A549 (cell line): Measurements from ENCODE around the gene MTARC1. TPM values are rescaled to one million over a fixed set of nuclear protein-coding genes. Genes with fewer than 3 reads are reported as not detected.

Experiments used
- ATAC-seq, 2 experiments: fragments of 200-7000 bp in 1 of 2; fragments of >200 bp in 1 of 2; cut with Nextera tagmentation in 1 of 2; cut with Tn5 transposase in 1 of 2; 3 replicates each; pipeline versions ENCODE4 v1.8.0 to v1.9.1; 2018 to 2020; ENCODE audit warnings: mild to moderate bottlenecking in 1 of 2, moderate library complexity in 1 of 2
- CTCF ChIA-PET: fragments of 300-600 bp; sonication (Branson Sonifier 250); formaldehyde crosslinking; extraction: SDS; loops from one replicate; lab custom pipeline; 2021; ENCODE audit warnings: antibody characterized with exemption, inconsistent platforms; lab: Yijun Ruan, JAX
- POLR2A ChIA-PET: fragments of 350-600 bp; formaldehyde crosslinking; extraction: SDS; loops from one replicate; lab custom pipeline; 2021; ENCODE audit warnings: antibody characterized with exemption, inconsistent platforms; lab: Yijun Ruan, JAX
- DNase-seq, 2 experiments: peaks; one replicate each; pipeline versions ENCODE4 v3.0.0 to v3.0.0-alpha.2; 2011 to 2016; ENCODE audit warnings: low read depth in 1 of 2, low spot score in 1 of 2
- FAIRE-seq: peaks from 2 replicates; lab custom pipeline; 2011; peaks lifted over from hg19 to GRCh38; lab: Jason Lieb, UNC
- H3K27ac ChIP-seq, 2 experiments: fragments of >200 bp; sonication (Bioruptor Twin); formaldehyde crosslinking; 3 replicates each; pipeline ENCODE4 v1.5.1; 2016 to 2017
- H3K4me1 ChIP-seq: fragments of >200 bp; sonication (Bioruptor Twin); formaldehyde crosslinking; 3 replicates; pipeline ENCODE4 v1.6.1; 2016
- H3K4me2 ChIP-seq: fragments of >200 bp; sonication (Bioruptor Twin); formaldehyde crosslinking; 3 replicates; pipeline ENCODE4 v1.6.1; 2016
- H3K4me3 ChIP-seq: fragments of >200 bp; sonication (Bioruptor Twin); formaldehyde crosslinking; 3 replicates; pipeline ENCODE4 v1.5.1; 2016
- H3K9me3 ChIP-seq: fragments of >200 bp; sonication (Bioruptor Twin); formaldehyde crosslinking; 3 replicates; pipeline ENCODE4 v1.6.1; 2016
- ATOH8 ChIP-seq: fragments of 250-450 bp; sonication (Bioruptor Pico); IDR thresholded peaks from 2 replicates; pipeline ENCODE4 v1.5.0; 2020; ENCODE audit warnings: low read depth, mild to moderate bottlenecking, moderate library complexity
- BHLHE40 ChIP-seq: IDR thresholded peaks from 2 replicates; pipeline ENCODE4 v1.6.1; 2012; ENCODE audit warnings: low read depth, low read length, inconsistent platforms
- CEBPB ChIP-seq, 2 experiments: fragments of >200 bp in 1 of 2; sonication (Bioruptor Twin) in 1 of 2; formaldehyde crosslinking in 1 of 2; IDR thresholded peaks; 2 replicates each; pipeline ENCODE4 v1.6.1; 2012 to 2016
- CHD2 ChIP-seq: fragments of 150-350 bp; IDR thresholded peaks from 2 replicates; pipeline ENCODE4 v1.6.1; 2014; ENCODE audit warnings: low read length; ENCODE audit not compliant: partially characterized antibody
- CHD4 ChIP-seq: fragments of 200-600 bp; sonication (generic); IDR thresholded peaks from 2 replicates; pipeline ENCODE4 v1.6.1; 2016; ENCODE audit warnings: antibody characterized with exemption, mild to moderate bottlenecking, borderline replicate concordance
- EHMT2 ChIP-seq: fragments of 200-600 bp; sonication (generic); IDR thresholded peaks from 2 replicates; pipeline ENCODE4 v1.6.1; 2016; ENCODE audit warnings: antibody characterized with exemption, low read depth, mild to moderate bottlenecking, moderate library complexity
- EP300 ChIP-seq, 2 experiments: fragments of >200 bp; sonication (Bioruptor Twin); formaldehyde crosslinking; IDR thresholded peaks; 2 replicates in 1 of 2; 3 replicates in 1 of 2; pipeline ENCODE4 v1.6.1; 2016 to 2017
- HES2 ChIP-seq: fragments of >200 bp; sonication (Bioruptor Twin); formaldehyde crosslinking; IDR thresholded peaks from 2 replicates; pipeline ENCODE4 v1.6.1; 2016
- HOXB13 ChIP-seq: fragments of 250-450 bp; sonication (Bioruptor Pico); IDR thresholded peaks from 2 replicates; pipeline ENCODE4 v1.5.0; 2020; ENCODE audit warnings: low read depth, mild to moderate bottlenecking, moderate library complexity
- JUN ChIP-seq, 2 experiments: fragments of >200 bp; sonication (Bioruptor Twin); formaldehyde crosslinking; IDR thresholded peaks; 2 replicates in 1 of 2; 3 replicates in 1 of 2; pipeline ENCODE4 v1.6.1; 2016 to 2017
- KDM5A ChIP-seq: fragments of 200-600 bp; sonication (generic); IDR thresholded peaks from 2 replicates; pipeline ENCODE4 v1.6.1; 2016; ENCODE audit warnings: antibody characterized with exemption, mild to moderate bottlenecking
- MAFK ChIP-seq: fragments of 450-650 bp; IDR thresholded peaks from 2 replicates; pipeline ENCODE4 v1.6.1; 2014; ENCODE audit not compliant: partially characterized antibody
- MAX ChIP-seq: IDR thresholded peaks from 2 replicates; pipeline ENCODE4 v1.6.1; 2012
- MAZ ChIP-seq: fragments of 150-350 bp; IDR thresholded peaks from 2 replicates; pipeline ENCODE4 v1.6.1; 2014; ENCODE audit warnings: antibody characterized with exemption, low read depth, low read length, borderline replicate concordance
- NFE2L2 ChIP-seq: fragments of 150-350 bp; conservative IDR thresholded peaks from 2 replicates; pipeline ENCODE4 v1.6.1; 2014; ENCODE audit warnings: low read length
- PHF8 ChIP-seq: fragments of 200-600 bp; sonication (generic); IDR thresholded peaks from 2 replicates; pipeline ENCODE4 v1.6.1; 2016; ENCODE audit warnings: low read depth, mild to moderate bottlenecking, antibody characterized with exemption, moderate library complexity, borderline replicate concordance
- POLR2A ChIP-seq: IDR thresholded peaks from 2 replicates; pipeline ENCODE4 v1.6.1; 2012; ENCODE audit warnings: mild to moderate bottlenecking, low read length
- RFX5 ChIP-seq: fragments of 450-650 bp; IDR thresholded peaks from 2 replicates; pipeline ENCODE4 v1.7.1; 2014; ENCODE audit warnings: antibody characterized with exemption, mild to moderate bottlenecking, moderate library complexity
- SMC3 ChIP-seq: fragments of >200 bp; sonication (Bioruptor Twin); formaldehyde crosslinking; IDR thresholded peaks from 3 replicates; pipeline ENCODE4 v1.6.1; 2018; ENCODE audit warnings: inconsistent platforms
- SREBF2 ChIP-seq: fragments of 450-650 bp; IDR thresholded peaks from 2 replicates; pipeline ENCODE4 v1.6.1; 2014; ENCODE audit warnings: mild to moderate bottlenecking, moderate library complexity
- TP53 ChIP-seq: fragments of 250-450 bp; sonication (Bioruptor Pico); IDR thresholded peaks from 2 replicates; pipeline ENCODE4 v1.5.0; 2021; ENCODE audit warnings: mild to moderate bottlenecking, moderate library complexity
- ZNF302 ChIP-seq: fragments of 250-450 bp; sonication (Bioruptor Pico); IDR thresholded peaks from 2 replicates; pipeline ENCODE4 v1.9.0; 2021; ENCODE audit warnings: inconsistent platforms, mild to moderate bottlenecking, moderate library complexity
- ZSCAN20 ChIP-seq: fragments of 250-450 bp; sonication (Bioruptor Pico); IDR thresholded peaks from 2 replicates; pipeline ENCODE4 v1.8.0; 2022; ENCODE audit warnings: mild to moderate bottlenecking, moderate library complexity
- WGBS: methylation state at CpG from one replicate; pipeline ENCODE4 v1.1.6; 2017; ENCODE audit errors: missing lambda C conversion rate; 5-methylcytosine and 5-hydroxymethylcytosine counted together
- polyA plus RNA-seq, 4 experiments: library from polyadenylated mRNA; depleted of rRNA in 3 of 4; stranded (reverse); fragments of >200 nt; fragmentation: RNase III in 1 of 4; extraction: RNeasy Plus Mini Kit Qiagen cat#74134 plus additional on column Dnase treatment in 1 of 4; gene quantifications; 2 replicates in 3 of 4; 3 replicates in 1 of 4; pipeline ENCODE4 v1.2.3, GENCODE V29; 2011 to 2017

Gene MTARC1
- polyA plus RNA-seq, 2 of the 4 experiments (the other 2 are of a cell fraction), result 9.5 to 10.1 TPM

- no peak for TF ChIP-seq HOXB13 (CRISPR knock-in tag)
- TF ChIP-seq SMC3, result no peak
- TF ChIP-seq TP53 (CRISPR knock-in tag), result no peak
- no peak for TF ChIP-seq ZSCAN20 (CRISPR knock-in tag)
- TF ChIP-seq ATOH8, result no peak
- TF ChIP-seq MAX, result no peak
- no peak for TF ChIP-seq MAZ
- TF ChIP-seq NFE2L2, result no peak
- no peak for TF ChIP-seq SREBF2
- no peak for TF ChIP-seq POLR2A
- TF ChIP-seq CHD4, result no peak
- no peak for TF ChIP-seq EHMT2
- no peak for TF ChIP-seq MAFK
- TF ChIP-seq CEBPB (IDR thresholded peaks at IDR 0.05), result no peak
- no peak for TF ChIP-seq RFX5
- no peak for TF ChIP-seq BHLHE40
- Histone ChIP-seq H3K9me3 (no peaks in the 10 kb centered on the region), H3K27ac (no peak overlapping the region), H3K4me3 (no peak overlapping the region), H3K4me2 (no peak overlapping the region), H3K4me1 (no peaks in the 10 kb centered on the region)
- FAIRE-seq, result no peak
- ChIA-PET POLR2A (no interaction called here), CTCF (interaction anchor here (0.7 kb wide), 1 partner anchor 9 kb away, joined by 6 read pairs; no protein-coding TSS in a partner anchor)
- 71% methylated on average over 8 of the region's 8 CpGs for WGBS
- no peak for ATAC-seq
- no peak for DNase-seq
Observed at GRCh38 chr1:220767312-220768125, 19.2 kb upstream of the MTARC1 start.

DNA sequence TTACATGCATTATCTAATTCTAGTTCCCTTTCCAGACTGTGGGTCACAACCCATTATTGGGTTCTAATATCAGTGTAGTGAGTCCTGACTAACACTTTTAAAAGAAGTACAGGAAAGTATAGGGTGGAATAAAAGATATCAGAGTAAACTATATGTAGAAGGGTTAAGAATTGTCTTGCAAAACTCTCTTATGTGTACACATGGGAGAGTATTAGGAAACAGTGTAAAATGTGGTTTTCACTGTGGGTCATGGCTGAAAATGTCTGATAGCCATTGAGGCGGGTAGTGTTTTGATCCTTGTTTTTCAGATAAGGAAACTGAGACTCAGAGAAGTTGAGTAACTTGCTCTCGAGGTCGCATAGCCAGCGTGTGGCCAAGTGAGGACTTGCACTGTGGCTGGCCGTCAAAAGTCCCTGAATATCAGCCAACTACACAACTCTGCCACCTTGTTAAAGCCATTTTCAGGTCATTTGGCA lies 18.5 kb upstream of the MTARC1 start:
- DNase-seq, result no peak
- Histone ChIP-seq H3K4me2 (no peak overlapping the region), H3K4me1 (no peaks in the 10 kb centered on the region), H3K4me3 (no peak overlapping the region), H3K27ac (no peak overlapping the region), H3K9me3 (no peaks in the 10 kb centered on the region)
- no peak for TF ChIP-seq SMC3
- no peak for TF ChIP-seq PHF8
- TF ChIP-seq HES2, result no peak
- TF ChIP-seq RFX5, result no peak
- no peak for TF ChIP-seq EP300 (IDR thresholded peaks at IDR 0.05)
- TF ChIP-seq MAZ, result no peak
- no peak for TF ChIP-seq CHD2
- TF ChIP-seq SREBF2, result no peak
- TF ChIP-seq ZNF302, result no peak
- TF ChIP-seq KDM5A, result no peak
- CTCF ChIA-PET, result interaction anchor here (0.7 kb wide), 1 partner anchor 8 kb away, joined by 6 read pairs; no protein-coding TSS in a partner anchor
- ATAC-seq, result no peak
- 59% methylated on average over 5 of the region's 5 CpGs for WGBS
- POLR2A ChIA-PET, result no interaction called here
- FAIRE-seq, result no peak

- H3K4me2 ChIP-seq, result no peak overlapping the region
- no peak overlapping the region for H3K27ac ChIP-seq
- H3K4me3 ChIP-seq, result no peak overlapping the region
- H3K9me3 ChIP-seq, result no peaks in the 10 kb centered on the region
- no peak for TF ChIP-seq JUN (IDR thresholded peaks at IDR 0.05)
- no peak for TF ChIP-seq NFE2L2
- no peaks in the 10 kb centered on the region for H3K4me1 ChIP-seq
- ATAC-seq (no peak), FAIRE-seq (no peak), DNase-seq (no peak)
- POLR2A ChIA-PET, result no interaction called here
- WGBS, result 95% methylated on average over 13 of the region's 13 CpGs
- CTCF ChIA-PET, result interaction anchor here (0.6 kb wide), 1 partner anchor 177 kb away, joined by 3 read pairs; no protein-coding TSS in a partner anchor
Observed at GRCh38 chr1:220769205-220769604, 17.5 kb upstream of the MTARC1 start.
